NT2/D1 (cell line): ENCODE data around the gene NEGR1.
A peak's percentile ranks its signal among the peaks of the same experiment; 100 is the strongest.

ENCODE experiments used
- DNase-seq: peaks from one replicate; pipeline ENCODE4 v3.0.0-alpha.2; 2011; ENCODE audit warnings: low read depth, low spot score
- H3K27me3 ChIP-seq: 2 replicates; pipeline ENCODE4 v1.6.0; 2011; ENCODE audit warnings: mild to moderate bottlenecking; ENCODE audit not compliant: insufficient read length, insufficient read depth
- H3K36me3 ChIP-seq: 2 replicates; pipeline ENCODE4 v1.6.1; 2011; ENCODE audit warnings: mild to moderate bottlenecking, low read length, mixed read lengths; ENCODE audit not compliant: insufficient read depth, insufficient read length
- H3K4me1 ChIP-seq: 2 replicates; pipeline ENCODE4 v1.5.1; 2011; ENCODE audit not compliant: insufficient read depth, insufficient read length
- H3K4me3 ChIP-seq: 2 replicates; pipeline ENCODE4 v1.5.1; 2011; ENCODE audit warnings: low read depth; ENCODE audit not compliant: insufficient read length
- H3K9ac ChIP-seq: 2 replicates; pipeline ENCODE4 v1.6.0; 2011; ENCODE audit warnings: low read depth; ENCODE audit not compliant: insufficient read length
- H3K9me3 ChIP-seq: 2 replicates; pipeline ENCODE4 v1.5.1; 2011; ENCODE audit warnings: mild to moderate bottlenecking, low read length; ENCODE audit not compliant: insufficient read depth
- SUZ12 ChIP-seq: IDR thresholded peaks from 2 replicates; pipeline ENCODE4 v1.6.1; 2011; ENCODE audit not compliant: insufficient read length, insufficient read depth; ENCODE audit errors: extremely low read depth
- YY1 ChIP-seq: IDR thresholded peaks from 2 replicates; pipeline ENCODE4 v1.6.1; 2011; ENCODE audit not compliant: insufficient read length, insufficient read depth
- ZNF274 ChIP-seq: IDR thresholded peaks from 2 replicates; pipeline ENCODE4 v1.6.1; 2011; ENCODE audit warnings: mild to moderate bottlenecking, low read depth, low read length

The NEGR1 gene

DNA sequence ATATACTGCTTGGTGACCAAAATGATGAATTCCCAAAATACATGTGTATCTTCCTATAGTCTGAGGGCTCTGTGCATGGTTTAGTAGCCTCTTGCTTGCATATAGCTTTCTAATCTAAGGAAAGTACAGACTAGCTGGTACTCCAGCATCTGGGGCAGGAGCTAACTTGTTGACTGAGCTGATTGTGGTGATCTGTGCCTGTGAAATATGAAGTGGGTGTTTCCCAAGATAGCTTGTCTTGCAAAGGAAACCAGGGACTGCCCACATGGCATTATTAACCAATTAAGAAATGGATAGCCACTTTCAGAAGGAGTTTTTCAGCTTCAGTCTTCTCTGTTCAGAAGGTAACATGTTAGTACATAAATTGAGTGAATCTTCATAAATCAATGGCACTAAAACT is 219.8 kb downstream of the NEGR1 start:
- H3K4me1 ChIP-seq, result no peaks in the 10 kb centered on the region
- H3K9ac ChIP-seq, result no peak overlapping the region
- H3K27me3 ChIP-seq, result no peaks in the 10 kb centered on the region
- H3K36me3 ChIP-seq, result no peaks in the 10 kb centered on the region
- no peak overlapping the region for H3K4me3 ChIP-seq
- H3K9me3 ChIP-seq, result no peaks in the 10 kb centered on the region
- TF ChIP-seq ZNF274, result no peak
- TF ChIP-seq SUZ12, result no peak
- no peak for TF ChIP-seq YY1
- no peak for DNase-seq

GRCh38 chr1:72060466-72061245 is 221.7 kb downstream of the NEGR1 start:
- no peaks in the 10 kb centered on the region for H3K36me3 ChIP-seq
- H3K4me3 ChIP-seq, result no peak overlapping the region
- no peaks in the 10 kb centered on the region for H3K9me3 ChIP-seq
- DNase-seq, result no peak
- TF ChIP-seq ZNF274, result no peak
- TF ChIP-seq YY1, result no peak
- no peak for TF ChIP-seq SUZ12
- H3K27me3 ChIP-seq, result no peaks in the 10 kb centered on the region
- no peaks in the 10 kb centered on the region for H3K4me1 ChIP-seq
- H3K9ac ChIP-seq, result no peak overlapping the region

GRCh38 chr1:72056516-72056915 is 225.8 kb downstream of the NEGR1 start:
- Histone ChIP-seq H3K4me1 (no peaks in the 10 kb centered on the region), H3K36me3 (no peaks in the 10 kb centered on the region), H3K9ac (no peak overlapping the region), H3K27me3 (no peaks in the 10 kb centered on the region), H3K4me3 (no peak overlapping the region), H3K9me3 (no peaks in the 10 kb centered on the region)
- DNase-seq, result no peak
- TF ChIP-seq ZNF274 (no peak), SUZ12 (no peak), YY1 (no peak)

DNA sequence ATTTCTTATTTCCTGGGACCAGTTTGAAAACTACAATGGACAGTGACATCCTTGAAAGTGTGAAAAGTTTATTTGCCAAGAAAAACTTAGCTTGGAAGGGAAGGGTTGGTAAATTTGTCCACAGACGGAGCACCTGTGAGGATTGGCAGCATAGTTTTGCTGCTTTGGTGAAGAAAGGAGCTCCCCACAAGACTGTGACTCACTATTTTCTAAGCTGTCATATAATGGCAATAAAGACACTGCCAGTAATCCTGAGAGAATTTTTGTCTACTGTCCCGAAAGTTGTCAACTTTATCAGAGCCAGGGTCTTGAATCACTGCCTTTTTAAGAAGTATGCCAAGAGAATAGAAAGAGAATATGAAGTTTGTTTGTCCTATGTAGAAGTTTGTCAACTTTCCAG is 230.8 kb downstream of the NEGR1 start:
- TF ChIP-seq SUZ12 (no peak), ZNF274 (no peak), YY1 (no peak)
- Histone ChIP-seq H3K36me3 (no peaks in the 10 kb centered on the region), H3K9ac (no peak overlapping the region), H3K4me3 (no peak overlapping the region), H3K27me3 (no peaks in the 10 kb centered on the region), H3K9me3 (no peaks in the 10 kb centered on the region), H3K4me1 (no peaks in the 10 kb centered on the region)
- no peak for DNase-seq

GRCh38 chr1:72050551-72050950 is 231.8 kb downstream of the NEGR1 start:
- Histone ChIP-seq H3K27me3 (no peaks in the 10 kb centered on the region), H3K9ac (no peak overlapping the region), H3K4me1 (no peaks in the 10 kb centered on the region)

DNA sequence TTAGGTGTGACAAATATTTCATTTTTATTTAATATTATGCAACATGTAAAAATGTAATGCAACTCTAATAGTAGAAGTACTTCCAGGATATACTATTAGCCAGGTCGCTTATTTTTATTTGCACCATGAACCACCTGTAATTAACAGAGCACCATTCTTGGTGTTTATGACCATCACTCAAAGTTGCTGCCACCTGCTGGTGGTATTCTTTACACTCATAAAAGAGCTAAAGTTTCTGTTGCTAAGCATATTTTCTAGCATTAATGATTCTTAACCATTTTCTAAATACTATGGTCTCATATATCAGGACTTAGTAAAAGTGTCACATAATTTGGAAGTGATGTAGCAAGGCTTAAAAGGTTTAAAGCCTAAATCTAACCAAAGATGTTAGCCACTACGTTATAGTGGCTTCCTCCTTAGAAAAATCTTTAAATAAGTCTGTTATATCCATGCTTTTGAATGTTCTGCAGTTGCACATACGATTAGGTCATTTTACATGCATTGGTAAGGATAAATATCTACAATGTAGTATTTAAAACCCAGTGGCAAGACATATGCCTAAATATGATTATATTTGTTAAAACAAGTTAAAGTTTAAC is 244.5 kb downstream of the NEGR1 start:
- no peak for TF ChIP-seq ZNF274
- Histone ChIP-seq H3K9me3 (no peaks in the 10 kb centered on the region), H3K9ac (no peak overlapping the region), H3K4me3 (no peak overlapping the region), H3K27me3 (no peaks in the 10 kb centered on the region), H3K36me3 (no peaks in the 10 kb centered on the region), H3K4me1 (no peaks in the 10 kb centered on the region)
- DNase-seq, result peak; percentile 63

More at GRCh38 chr1:72050551-72050950, 231.8 kb downstream of the NEGR1 start:
- no peaks in the 10 kb centered on the region for H3K36me3 ChIP-seq
- H3K9me3 ChIP-seq, result no peaks in the 10 kb centered on the region
- no peak for DNase-seq
- H3K4me3 ChIP-seq, result no peak overlapping the region
- no peak for TF ChIP-seq ZNF274
- TF ChIP-seq YY1, result no peak
- no peak for TF ChIP-seq SUZ12

- no peaks in the 10 kb centered on the region for H3K27me3 ChIP-seq
- H3K4me3 ChIP-seq, result no peak overlapping the region
- DNase-seq, result no peak
- no peaks in the 10 kb centered on the region for H3K4me1 ChIP-seq
- no peaks in the 10 kb centered on the region for H3K36me3 ChIP-seq
- no peaks in the 10 kb centered on the region for H3K9me3 ChIP-seq
- TF ChIP-seq ZNF274 (no peak), SUZ12 (no peak), YY1 (no peak)
- no peak overlapping the region for H3K9ac ChIP-seq
Measured at GRCh38 chr1:72034827-72035226, 247.5 kb downstream of the NEGR1 start.
